Stimulated activated CD4-positive, alpha-beta T cell treated with anti-CD3 and anti-CD28 coated beads, Interleukin-4, amount 100 ng/mL, for 1 hour (primary cell): Measurements from ENCODE around the gene POU2F3.
"Not testable (repeated sequence)": the region's sequence is repeated elsewhere in the genome, so short reads cannot be mapped to it uniquely, and the experiment has no call there.

Experiments used
- DNase-seq: peaks from one replicate; pipeline ENCODE4 v3.0.0-alpha.2; 2020

Gene POU2F3

GRCh38 chr11:120226714-120227113, 13.2 kb upstream of the POU2F3 start:
- no peak for DNase-seq

DNA sequence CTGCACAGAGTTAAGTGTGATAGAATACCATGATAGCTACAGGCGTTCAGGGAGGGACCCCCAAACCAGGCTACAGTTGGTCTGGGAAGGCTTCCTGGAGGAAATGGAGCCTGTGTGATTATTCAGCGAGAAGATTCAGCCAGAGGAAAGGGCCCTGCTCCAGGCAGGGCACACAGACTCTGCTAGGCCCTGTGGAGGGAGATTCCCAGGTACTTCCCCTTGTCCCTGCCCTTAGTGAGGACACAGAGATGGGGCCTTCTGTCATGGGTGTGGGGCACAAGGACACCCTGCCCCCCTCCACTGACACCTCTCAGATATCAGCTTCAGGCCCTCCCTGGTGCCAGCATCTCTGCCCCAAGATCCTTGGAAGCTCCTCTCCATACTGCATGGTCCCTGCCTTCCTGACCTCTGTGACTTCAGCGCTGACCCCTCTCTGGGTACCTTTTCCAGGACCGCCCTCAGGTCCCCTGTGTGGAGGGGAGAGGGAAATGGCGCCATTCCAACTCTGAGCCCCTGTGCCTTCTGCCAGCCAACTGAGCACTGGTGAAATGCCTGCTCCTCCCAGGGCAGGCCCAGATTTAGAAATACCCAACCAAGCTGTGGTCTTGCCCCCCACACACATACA, 12.6 kb upstream of the POU2F3 start:
- no peak for DNase-seq

GRCh38 chr11:120228794-120229384, 11.1 kb upstream of the POU2F3 start:
- no peak for DNase-seq

GRCh38 chr11:120229451-120230424, 10.2 kb upstream of the POU2F3 start:
- DNase-seq, result no peak

DNA sequence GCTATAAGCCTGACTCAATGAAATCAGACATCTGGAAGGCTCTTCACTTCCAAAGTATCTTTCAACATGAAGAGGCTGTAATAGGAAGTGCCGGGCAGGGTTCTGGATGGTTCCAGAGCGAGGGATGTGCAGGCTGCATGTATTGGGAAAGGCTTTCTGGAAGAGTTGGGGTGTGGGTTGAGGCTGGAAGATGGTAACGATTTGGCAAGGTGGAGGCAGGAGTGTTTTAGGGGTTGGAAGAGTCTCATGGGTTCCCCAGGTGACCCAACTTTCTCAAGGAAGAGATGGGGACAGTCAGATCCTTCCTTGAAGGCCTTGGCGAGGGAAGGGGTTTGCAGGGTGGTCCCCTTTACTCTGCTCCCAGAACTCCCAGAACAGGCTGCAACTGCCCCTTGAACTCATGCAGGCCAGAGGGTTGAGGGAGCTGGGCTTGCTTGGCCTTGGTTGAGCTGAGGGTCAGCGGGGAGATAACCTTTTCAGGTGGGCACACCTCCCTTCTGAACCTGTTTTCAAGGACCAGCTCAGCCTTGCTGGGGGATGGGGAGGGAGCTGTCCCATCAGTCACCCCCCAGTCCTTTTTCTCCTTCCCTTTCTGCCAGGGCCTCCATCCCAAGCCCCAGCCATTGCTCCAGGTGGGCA, 9.4 kb upstream of the POU2F3 start:
- DNase-seq, result no peak

- DNase-seq, result no peak
Measured at GRCh38 chr11:120231963-120232362, 8.0 kb upstream of the POU2F3 start.

GRCh38 chr11:120233207-120233803, 6.6 kb upstream of the POU2F3 start:
- no peak for DNase-seq

GRCh38 chr11:120235024-120235628, 4.8 kb upstream of the POU2F3 start:
- DNase-seq, result peak; percentile 65

- DNase-seq, result no peak
Measured at GRCh38 chr11:120236169-120237107, 3.5 kb upstream of the POU2F3 start.

DNA sequence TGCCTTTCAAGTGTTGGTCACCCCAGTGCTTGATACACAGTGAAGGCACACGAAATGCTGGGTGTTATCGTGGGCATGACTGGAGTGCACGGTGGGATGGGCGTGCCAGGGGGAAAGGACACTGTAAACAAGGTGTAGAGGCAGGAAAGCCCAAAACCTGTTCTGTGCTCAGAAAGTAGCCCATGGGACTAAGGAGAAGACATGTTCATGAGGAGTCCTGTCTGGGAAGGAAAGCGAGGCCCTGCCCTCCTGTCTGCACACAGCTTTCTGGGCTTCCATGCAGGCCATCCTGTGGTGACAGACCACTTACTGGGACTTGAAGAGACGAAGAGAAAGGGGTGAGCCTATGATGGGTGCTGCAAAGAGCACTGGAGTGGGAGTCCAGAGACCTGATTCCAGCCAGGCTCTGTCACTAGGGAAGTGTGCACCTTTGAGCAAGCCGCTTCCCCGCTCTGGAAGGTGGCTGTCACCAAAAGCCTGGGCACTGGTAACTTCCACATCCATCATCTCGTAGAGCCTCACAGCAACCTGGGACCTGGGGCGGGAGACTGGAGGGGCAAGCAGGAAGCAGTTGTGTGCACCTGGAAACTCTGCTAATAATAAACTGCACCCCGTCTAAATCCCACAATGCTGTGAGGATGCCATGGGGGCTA, 846 bp upstream of the POU2F3 start:
- no peak for DNase-seq

GRCh38 chr11:120240866-120241265, 926 bp downstream of the POU2F3 start:
- no peak for DNase-seq

DNA sequence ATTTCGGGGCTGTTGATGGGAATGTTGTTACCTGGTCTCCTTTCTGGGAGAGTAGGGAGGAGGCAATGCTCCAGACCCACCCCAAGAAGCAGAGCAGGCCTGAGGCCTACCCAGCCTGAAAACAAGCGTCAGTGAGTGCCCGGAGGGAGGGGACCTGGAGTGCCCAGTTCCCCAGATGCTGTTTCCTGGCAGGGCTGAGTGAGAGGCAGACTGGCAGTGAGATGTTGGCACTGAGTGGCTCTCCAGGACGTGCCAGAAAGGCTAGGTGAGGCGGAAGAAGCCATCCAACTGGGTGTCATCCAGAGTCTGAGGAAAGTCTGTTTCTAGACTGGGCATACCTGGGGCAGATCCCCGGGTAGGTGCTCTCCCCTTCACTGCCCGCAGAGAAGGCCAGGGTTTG, 1.3 kb downstream of the POU2F3 start:
- no peak for DNase-seq

GRCh38 chr11:120243221-120243620, 3.3 kb downstream of the POU2F3 start:
- no peak for DNase-seq

- no peak for DNase-seq
Measured at GRCh38 chr11:120244476-120245365, 4.8 kb downstream of the POU2F3 start.

DNA sequence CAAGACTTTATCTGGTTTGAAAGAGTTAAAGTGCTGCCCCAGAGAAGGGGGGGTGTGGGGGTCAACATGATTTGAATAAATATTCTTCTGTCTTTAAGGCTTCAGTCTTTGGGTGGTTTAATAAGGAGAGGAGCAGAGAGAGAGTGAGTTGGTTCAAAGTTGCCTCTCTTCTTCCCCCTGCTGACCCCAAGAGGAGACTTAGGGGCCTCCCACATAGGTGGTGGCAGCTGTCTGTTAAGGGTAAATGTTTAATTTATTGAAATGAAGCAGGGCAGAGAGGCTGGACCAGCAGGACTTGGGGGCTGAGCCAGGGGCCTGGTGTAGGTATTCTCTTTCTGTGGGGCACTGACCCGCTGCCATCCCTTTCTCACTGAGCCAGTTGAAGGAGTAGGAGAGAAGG, 5.5 kb downstream of the POU2F3 start:
- no peak for DNase-seq

DNA sequence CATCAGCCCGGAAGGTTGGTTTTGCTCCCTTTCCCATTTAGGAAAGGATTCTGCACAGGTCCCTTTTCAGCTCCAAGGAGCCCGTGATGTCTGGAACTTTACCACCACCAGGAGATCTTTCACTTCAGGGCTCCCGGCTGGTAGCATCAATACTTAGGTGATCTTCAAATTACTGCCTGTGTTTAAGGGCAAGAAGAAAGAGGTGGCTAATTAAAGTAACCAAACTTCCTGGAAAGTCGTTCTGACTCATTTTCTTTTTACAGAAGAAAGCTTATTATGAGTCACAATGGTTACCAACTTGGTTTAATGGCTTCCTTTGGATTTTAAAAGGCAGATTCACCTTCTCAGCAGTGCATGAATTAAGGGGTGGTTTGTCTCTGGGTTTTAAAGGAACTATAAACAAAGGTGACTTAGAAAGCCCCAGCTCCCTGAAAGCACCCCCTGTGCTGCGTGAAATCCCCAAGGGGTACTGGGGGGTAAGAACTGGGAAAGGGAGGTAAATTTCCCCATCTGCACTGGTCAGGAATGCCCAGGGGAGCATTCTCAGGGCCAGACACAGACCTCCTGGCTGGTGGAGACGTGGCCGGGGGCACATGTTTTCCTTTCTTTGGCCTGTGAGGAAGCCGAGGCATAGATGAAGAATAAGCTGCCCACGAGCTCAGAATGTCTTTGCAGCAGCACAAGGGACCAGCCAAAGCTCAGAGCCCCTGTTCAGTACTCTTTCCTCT, 8.8 kb downstream of the POU2F3 start:
- DNase-seq, result no peak

- DNase-seq, result no peak
Measured at GRCh38 chr11:120249279-120250262, 9.6 kb downstream of the POU2F3 start.

GRCh38 chr11:120253377-120253776, 13.4 kb downstream of the POU2F3 start:
- not testable (repeated sequence) for DNase-seq
